Osteoblast (primary cell): Measurements from ENCODE around the gene HNRNPH1. TPM values are rescaled to one million over a fixed set of nuclear protein-coding genes. Genes with fewer than 3 reads are reported as not detected.

ENCODE experiments used
- DNase-seq: peaks from one replicate; pipeline ENCODE4 v3.0.0; 2011; ENCODE audit warnings: low spot score, mixed read lengths; ENCODE audit not compliant: insufficient read length; ENCODE audit errors: missing footprints
- H2AFZ ChIP-seq: 2 replicates; pipeline ENCODE4 v1.6.0; 2011; ENCODE audit warnings: mild to moderate bottlenecking, low read length
- H3K27ac ChIP-seq: 2 replicates; pipeline ENCODE4 v1.5.1; 2011; ENCODE audit warnings: mild to moderate bottlenecking, low read depth, low read length, moderate library complexity
- H3K27me3 ChIP-seq: 2 replicates; pipeline ENCODE4 v1.6.0; 2012; ENCODE audit warnings: mild to moderate bottlenecking, control low read depth, inconsistent platforms, low read length, moderate library complexity; ENCODE audit not compliant: insufficient read depth
- H3K36me3 ChIP-seq: 2 replicates; pipeline ENCODE4 v1.5.1; 2011; ENCODE audit warnings: mild to moderate bottlenecking, low read length, control low read depth, moderate library complexity; ENCODE audit not compliant: insufficient read depth
- H3K4me1 ChIP-seq: 2 replicates; pipeline ENCODE4 v1.5.1; 2011; ENCODE audit warnings: mild to moderate bottlenecking, low read length, control low read depth, moderate library complexity; ENCODE audit not compliant: insufficient read depth
- H3K4me2 ChIP-seq: 2 replicates; pipeline ENCODE4 v1.6.0; 2011; ENCODE audit warnings: mild to moderate bottlenecking, low read length; ENCODE audit not compliant: insufficient read depth
- H3K4me3 ChIP-seq: fragments of 200-600 bp; sonication (generic); 3 replicates; pipeline ENCODE4 v1.5.1; 2012; ENCODE audit warnings: mild to moderate bottlenecking, low read length, inconsistent platforms; ENCODE audit not compliant: insufficient read depth
- H3K79me2 ChIP-seq: 2 replicates; pipeline ENCODE4 v1.6.0; 2012; ENCODE audit warnings: mild to moderate bottlenecking, low read length, control low read depth, inconsistent platforms; ENCODE audit not compliant: insufficient read depth
- H3K9me3 ChIP-seq: 2 replicates; pipeline ENCODE4 v1.5.1; 2011; ENCODE audit warnings: low read depth, low read length, control low read depth
- H4K20me1 ChIP-seq: 2 replicates; pipeline ENCODE4 v1.6.0; 2012; ENCODE audit warnings: mild to moderate bottlenecking, low read length, control low read depth; ENCODE audit not compliant: insufficient read depth
- CTCF ChIP-seq: IDR thresholded peaks from 2 replicates; pipeline ENCODE4 v1.5.1; 2011; ENCODE audit warnings: mild to moderate bottlenecking, low read depth, low read length, moderate library complexity; ENCODE audit errors: extremely low read depth
- total RNA-seq: library from RNA; depleted of rRNA; stranded (reverse); fragments of >200 nt; gene quantifications from 2 replicates; pipeline ENCODE4 v1.2.3, GENCODE V29; 2012

Gene HNRNPH1
- total RNA-seq, 1 donor, result 354 TPM

GRCh38 chr5:179610109-179610902 is 13.2 kb downstream of the HNRNPH1 start:
- H3K79me2 ChIP-seq, result peaks cover 12% of the 10 kb centered on the region
- H3K27me3 ChIP-seq, result no peaks in the 10 kb centered on the region
- H4K20me1 ChIP-seq, result peaks cover 74% of the 10 kb centered on the region
- no peak overlapping the region for H3K4me2 ChIP-seq
- TF ChIP-seq CTCF, result no peak
- no peak overlapping the region for H3K27ac ChIP-seq
- H3K9me3 ChIP-seq, result no peaks in the 10 kb centered on the region
- peak; percentile 52 for DNase-seq
- peaks cover 90% of the 10 kb centered on the region for H3K36me3 ChIP-seq
- no peak overlapping the region for H3K4me3 ChIP-seq
- H3K4me1 ChIP-seq, result no peaks in the 10 kb centered on the region
- no peak overlapping the region for H2AFZ ChIP-seq

GRCh38 chr5:179609834-179610108 is 13.7 kb downstream of the HNRNPH1 start:
- no peaks in the 10 kb centered on the region for H3K27me3 ChIP-seq
- DNase-seq, result peak; percentile 36
- no peak overlapping the region for H3K4me2 ChIP-seq
- H3K27ac ChIP-seq, result no peak overlapping the region
- no peak for TF ChIP-seq CTCF
- H3K4me1 ChIP-seq, result no peaks in the 10 kb centered on the region
- H3K79me2 ChIP-seq, result peaks cover 10% of the 10 kb centered on the region
- H3K4me3 ChIP-seq, result no peak overlapping the region
- H3K36me3 ChIP-seq, result peaks cover 87% of the 10 kb centered on the region
- no peak overlapping the region for H2AFZ ChIP-seq
- H4K20me1 ChIP-seq, result peaks cover 70% of the 10 kb centered on the region
- H3K9me3 ChIP-seq, result no peaks in the 10 kb centered on the region

GRCh38 chr5:179608131-179608581 is 15.3 kb downstream of the HNRNPH1 start:
- Histone ChIP-seq H3K9me3 (no peaks in the 10 kb centered on the region), H3K27ac (no peak overlapping the region), H3K4me1 (no peaks in the 10 kb centered on the region), H2AFZ (no peak overlapping the region), H3K36me3 (peaks cover 75% of the 10 kb centered on the region), H3K4me3 (no peak overlapping the region), H3K79me2 (no peaks in the 10 kb centered on the region), H3K4me2 (no peak overlapping the region), H4K20me1 (peaks cover 58% of the 10 kb centered on the region), H3K27me3 (no peaks in the 10 kb centered on the region)
- TF ChIP-seq CTCF, result no peak
- DNase-seq, result peak; percentile 75

GRCh38 chr5:179607160-179607931 is 16.1 kb downstream of the HNRNPH1 start:
- Histone ChIP-seq H2AFZ (no peak overlapping the region), H3K4me3 (no peak overlapping the region), H4K20me1 (peaks cover 52% of the 10 kb centered on the region), H3K36me3 (peaks cover 72% of the 10 kb centered on the region), H3K4me2 (no peak overlapping the region), H3K9me3 (no peaks in the 10 kb centered on the region), H3K27ac (peak overlapping the region; percentile 9), H3K27me3 (no peaks in the 10 kb centered on the region), H3K4me1 (no peaks in the 10 kb centered on the region), H3K79me2 (no peaks in the 10 kb centered on the region)
- DNase-seq, result peak; percentile 87
- no peak for TF ChIP-seq CTCF
